Adrenal gland (tissue), 5 donors: ENCODE data around the gene HOTAIR.

Source experiments
- POLR2A ChIP-seq, 2 donors: fragments of 450-650 bp; IDR thresholded peaks; one replicate each; pipeline ENCODE4 v1.6.1; 2017; ENCODE audit warnings: antibody characterized with exemption in 2 of 2, mild to moderate bottlenecking in 2 of 2, moderate library complexity in 1 of 2
- TF ChIP-seq, protein P1 (sequence below), 6 experiments: fragments of 450-650 bp in 4 of 6; fragments of 200-600 bp in 2 of 6; sonication (generic) in 1 of 6; IDR thresholded peaks; 1 replicate in 5 of 6; 2 replicates in 1 of 6; pipeline versions ENCODE4 v1.5.1 to v1.8.0; 2016 to 2021; ENCODE audit warnings: antibody characterized with exemption in 6 of 6, mild to moderate bottlenecking in 2 of 6, moderate library complexity in 1 of 6
- donor health status: DM: no; HTN: no; CAD: no.

DNA sequence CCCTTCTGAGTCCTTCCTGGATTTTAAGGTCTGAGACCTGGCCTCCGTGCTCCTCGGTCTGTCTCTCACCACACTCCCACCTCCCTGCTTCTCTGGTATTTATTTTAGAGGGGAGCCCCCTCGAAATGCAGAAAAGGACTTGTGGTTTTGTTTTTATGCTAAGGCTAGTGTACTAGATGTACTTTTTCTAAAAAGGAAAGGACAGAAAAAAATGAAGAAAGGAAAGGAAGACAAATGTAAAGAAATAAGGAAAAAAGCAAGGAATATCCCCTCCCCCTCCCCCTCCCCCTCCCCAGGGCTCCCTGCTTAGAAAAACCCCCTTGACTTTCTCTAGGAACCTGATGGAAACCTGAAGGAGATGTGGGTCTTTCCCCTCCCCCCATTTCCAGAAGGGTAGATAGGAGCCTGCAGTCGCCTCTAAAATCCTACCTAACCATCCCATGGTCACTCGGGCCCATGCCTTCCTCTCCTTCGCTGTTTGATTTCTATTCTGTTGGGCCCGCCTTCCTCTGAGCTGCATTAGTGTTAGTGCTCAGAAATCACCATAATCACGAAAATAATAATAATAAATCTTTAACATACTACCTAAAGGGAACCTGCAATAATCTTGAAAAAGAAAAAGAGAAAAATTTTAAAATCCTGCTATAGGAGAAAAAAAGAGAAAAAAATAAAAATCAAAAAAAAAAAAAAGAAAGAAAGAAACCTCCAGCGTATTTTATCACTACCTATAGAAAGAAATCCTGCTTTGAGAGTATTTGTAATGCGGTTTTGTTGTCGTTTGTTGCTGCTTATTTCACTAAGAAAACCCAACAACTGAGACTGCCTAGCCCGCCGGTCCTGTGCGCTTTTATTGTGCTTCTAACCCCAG lies 37.1 kb upstream of the HOTAIR start:
- no peak for TF ChIP-seq POLR2A (IDR thresholded peaks at IDR 0.05)
- TF ChIP-seq, protein P1, sequence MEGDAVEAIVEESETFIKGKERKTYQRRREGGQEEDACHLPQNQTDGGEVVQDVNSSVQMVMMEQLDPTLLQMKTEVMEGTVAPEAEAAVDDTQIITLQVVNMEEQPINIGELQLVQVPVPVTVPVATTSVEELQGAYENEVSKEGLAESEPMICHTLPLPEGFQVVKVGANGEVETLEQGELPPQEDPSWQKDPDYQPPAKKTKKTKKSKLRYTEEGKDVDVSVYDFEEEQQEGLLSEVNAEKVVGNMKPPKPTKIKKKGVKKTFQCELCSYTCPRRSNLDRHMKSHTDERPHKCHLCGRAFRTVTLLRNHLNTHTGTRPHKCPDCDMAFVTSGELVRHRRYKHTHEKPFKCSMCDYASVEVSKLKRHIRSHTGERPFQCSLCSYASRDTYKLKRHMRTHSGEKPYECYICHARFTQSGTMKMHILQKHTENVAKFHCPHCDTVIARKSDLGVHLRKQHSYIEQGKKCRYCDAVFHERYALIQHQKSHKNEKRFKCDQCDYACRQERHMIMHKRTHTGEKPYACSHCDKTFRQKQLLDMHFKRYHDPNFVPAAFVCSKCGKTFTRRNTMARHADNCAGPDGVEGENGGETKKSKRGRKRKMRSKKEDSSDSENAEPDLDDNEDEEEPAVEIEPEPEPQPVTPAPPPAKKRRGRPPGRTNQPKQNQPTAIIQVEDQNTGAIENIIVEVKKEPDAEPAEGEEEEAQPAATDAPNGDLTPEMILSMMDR (IDR thresholded peaks at IDR 0.05), result no peak
